HG03571 (cell line): ENCODE results near the gene TRPM2.

Source experiments
- ATAC-seq: cut with Tn5 transposase; IDR thresholded peaks from one replicate; pipeline ENCODE4 v1.9.1; 2021; ENCODE audit not compliant: unreplicated experiment

TRPM2 gene

GRCh38 chr21:44456214-44456914 lies 102.9 kb downstream of the TRPM2 start:
- no peak for ATAC-seq

- ATAC-seq: no peak
Measured at GRCh38 chr21:44456915-44457736, 103.7 kb downstream of the TRPM2 start.

GRCh38 chr21:44458971-44459711 lies 105.7 kb downstream of the TRPM2 start:
- ATAC-seq: no peak

GRCh38 chr21:44459712-44460440 lies 106.5 kb downstream of the TRPM2 start:
- ATAC-seq: no peak

- ATAC-seq: no peak
Measured at GRCh38 chr21:44460441-44460755, 107.0 kb downstream of the TRPM2 start.

- ATAC-seq: no peak
Measured at GRCh38 chr21:44461005-44461404, 107.6 kb downstream of the TRPM2 start.

GRCh38 chr21:44461464-44462001 lies 108.1 kb downstream of the TRPM2 start:
- no peak for ATAC-seq

GRCh38 chr21:44462086-44462833 lies 108.8 kb downstream of the TRPM2 start:
- ATAC-seq: no peak

GRCh38 chr21:44462834-44463200 lies 109.4 kb downstream of the TRPM2 start:
- ATAC-seq: no peak

GRCh38 chr21:44463724-44464123 lies 110.3 kb downstream of the TRPM2 start:
- no peak for ATAC-seq

GRCh38 chr21:44464351-44464750 lies 110.9 kb downstream of the TRPM2 start:
- no peak for ATAC-seq

GRCh38 chr21:44466351-44466954 lies 113.0 kb downstream of the TRPM2 start:
- no peak for ATAC-seq

GRCh38 chr21:44466996-44467858 lies 113.8 kb downstream of the TRPM2 start:
- no peak for ATAC-seq

- no peak for ATAC-seq
Measured at GRCh38 chr21:44467859-44468195, 114.4 kb downstream of the TRPM2 start.

- ATAC-seq: no peak
Measured at GRCh38 chr21:44471341-44471740, 117.9 kb downstream of the TRPM2 start.

GRCh38 chr21:44471996-44472395 lies 118.6 kb downstream of the TRPM2 start:
- no peak for ATAC-seq

GRCh38 chr21:44473915-44474555 lies 120.6 kb downstream of the TRPM2 start:
- ATAC-seq: no peak

- ATAC-seq: no peak
Measured at GRCh38 chr21:44475266-44475845, 121.9 kb downstream of the TRPM2 start.
